ENCODE measurements around the gene PLCL2.
A peak's percentile ranks its signal among the peaks of the same experiment; 100 is the strongest.

Gene PLCL2

GRCh38 chr3:16868513-16868912 is 16.2 kb upstream of the PLCL2 start:
- DNase-seq: no peak

DNA sequence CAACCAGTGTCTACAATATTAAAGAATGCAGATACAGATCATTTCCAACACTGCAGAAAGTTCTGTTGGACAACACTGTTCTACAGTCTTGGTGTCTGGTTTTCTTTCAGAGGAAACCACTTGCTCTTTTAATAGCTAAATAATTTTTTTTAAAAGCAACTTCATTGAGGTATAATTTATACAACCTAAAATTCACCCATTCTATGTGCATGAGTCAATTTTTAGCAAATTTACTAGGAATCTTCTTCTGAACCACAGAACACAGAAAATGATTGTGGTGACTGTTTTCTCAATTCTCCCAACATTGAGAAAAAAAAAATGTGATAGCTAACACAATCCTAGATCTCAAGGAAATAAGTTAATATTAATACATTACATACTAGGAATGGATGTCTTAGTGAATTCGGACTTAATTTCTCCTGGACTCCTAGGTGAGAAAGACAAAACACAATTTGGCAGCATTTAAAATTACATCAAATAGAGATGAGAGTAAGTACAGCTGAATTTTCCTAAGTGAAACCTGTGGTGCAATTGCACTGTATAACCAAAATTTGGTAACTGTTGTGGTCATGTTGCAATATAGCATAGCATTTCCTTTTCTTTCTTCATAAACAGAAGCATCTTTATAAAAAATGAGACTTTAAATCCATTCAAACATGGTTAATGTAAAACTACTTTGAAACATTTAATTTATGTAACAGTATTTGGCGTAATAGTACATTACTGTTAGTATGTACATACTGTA is 15.3 kb upstream of the PLCL2 start:
- DNase-seq: no peak

DNA sequence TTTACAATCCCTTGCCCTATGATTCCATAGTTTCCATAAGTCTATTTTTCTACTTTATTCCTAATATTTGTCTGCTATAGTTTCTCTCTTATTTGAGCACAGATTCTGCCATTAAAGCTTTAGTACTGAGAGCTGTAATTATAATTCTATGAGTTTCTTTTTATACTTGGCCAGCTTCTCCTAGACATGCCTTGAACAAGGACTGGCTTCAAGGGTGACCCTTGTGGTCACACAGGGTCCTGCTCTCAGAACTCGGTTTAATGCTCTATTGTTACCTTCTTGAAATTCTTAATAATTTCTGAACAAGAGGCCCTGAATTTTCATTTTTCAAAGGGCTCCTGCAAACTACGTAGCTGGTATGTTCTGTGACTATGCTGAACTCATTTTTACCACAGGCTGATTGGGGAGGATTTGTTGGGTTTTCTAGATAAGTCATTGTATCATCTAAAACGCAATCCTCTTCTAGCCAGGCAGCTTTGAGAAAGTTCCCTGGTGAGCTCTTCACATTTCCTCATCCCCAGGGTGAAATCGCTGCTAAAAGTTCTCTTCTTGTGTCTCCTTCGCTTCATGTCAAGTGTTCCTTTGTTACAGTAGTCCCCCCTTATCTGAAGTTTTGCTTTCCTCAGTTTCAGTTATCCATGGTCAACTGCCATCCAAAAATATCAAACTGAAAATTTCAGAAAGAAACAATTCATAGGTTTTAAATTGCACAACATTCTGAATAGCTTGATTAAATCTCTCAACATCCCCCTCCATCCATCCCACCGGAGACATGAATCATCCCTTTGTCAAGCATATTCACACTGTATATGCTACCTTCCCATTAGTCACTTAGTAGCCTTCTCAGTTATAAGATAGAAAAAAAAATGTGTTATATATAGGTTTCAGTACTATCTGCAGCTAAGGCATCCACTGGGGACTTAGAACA is 12.6 kb upstream of the PLCL2 start:
- no peak for DNase-seq

GRCh38 chr3:16873872-16874271 is 10.9 kb upstream of the PLCL2 start:
- no peak for DNase-seq

- no peak for DNase-seq
Observed at GRCh38 chr3:16875876-16876550, 8.7 kb upstream of the PLCL2 start.

DNA sequence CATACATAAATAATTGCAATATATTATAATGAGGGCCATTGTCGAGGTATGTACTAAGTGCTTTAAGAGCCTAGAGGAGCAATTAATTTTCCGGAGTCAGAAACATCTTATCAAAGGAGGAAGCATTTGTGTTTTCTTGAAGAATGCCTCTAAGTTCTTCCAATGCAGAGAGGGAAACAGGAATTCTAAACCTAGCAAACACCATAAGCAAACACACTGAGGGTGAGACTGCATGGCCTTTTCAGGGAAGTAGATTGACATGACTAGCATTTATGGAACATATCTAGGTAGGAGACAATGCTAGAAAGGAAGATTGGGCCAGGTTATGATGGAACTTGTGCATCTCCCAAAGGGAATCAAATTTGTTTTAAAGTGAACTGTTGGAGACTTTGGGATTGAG is 7.2 kb upstream of the PLCL2 start:
- DNase-seq: no peak

GRCh38 chr3:16877911-16878310 is 6.8 kb upstream of the PLCL2 start:
- DNase-seq: no peak

DNA sequence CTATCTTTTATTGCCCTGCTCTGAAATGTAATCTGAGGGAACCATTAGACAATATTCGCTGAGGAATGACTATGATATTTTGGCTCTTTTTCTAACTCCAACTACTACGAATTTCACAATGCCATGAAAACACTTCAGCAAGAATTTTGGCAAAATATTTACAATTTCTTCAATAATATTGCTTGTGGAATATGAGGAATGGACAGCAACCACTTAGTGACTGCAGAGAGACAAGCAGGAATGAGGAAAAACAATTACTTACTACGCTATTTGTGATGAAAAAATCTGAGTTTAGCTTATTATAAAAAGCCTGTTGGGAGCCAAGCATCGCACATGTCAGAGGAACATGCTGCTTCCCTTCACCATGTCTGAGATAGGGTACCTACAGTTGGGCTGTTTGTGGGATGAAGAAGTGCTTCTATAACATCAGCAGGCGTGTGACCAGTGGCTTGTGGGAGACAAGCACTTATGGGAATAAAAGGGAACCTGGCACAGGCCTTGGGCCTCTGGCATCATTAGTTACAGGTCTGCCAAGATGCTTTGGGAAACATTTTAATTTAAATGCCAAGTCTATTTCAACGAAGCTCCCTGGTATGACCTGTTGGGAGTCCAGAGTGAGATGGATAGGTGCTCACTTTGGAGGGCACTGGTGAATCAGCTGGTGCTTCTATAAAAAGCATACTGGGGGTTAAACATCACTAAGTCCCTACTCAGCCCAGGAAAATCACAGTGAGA is 2.7 kb upstream of the PLCL2 start:
- no peak for DNase-seq

- DNase-seq: no peak
Observed at GRCh38 chr3:16883057-16883722, 1.6 kb upstream of the PLCL2 start.

DNA sequence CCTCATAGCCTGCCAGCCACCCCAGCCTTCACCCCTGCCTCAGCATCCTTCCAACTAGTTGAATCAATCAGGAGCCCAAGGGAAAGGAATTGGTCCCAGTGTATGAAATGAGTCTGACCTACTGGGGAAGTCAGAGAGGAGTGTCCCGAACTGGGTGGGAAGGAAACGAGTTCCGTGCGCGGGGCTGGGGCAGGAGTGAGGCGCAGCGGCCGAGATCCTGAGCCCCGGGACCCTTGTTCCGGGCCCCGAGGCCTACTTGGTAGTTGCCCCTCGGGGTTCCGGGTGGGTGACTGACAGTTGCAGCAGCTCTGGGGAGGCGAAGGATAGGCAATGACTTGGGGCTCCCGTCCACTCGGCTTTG is 1.1 kb upstream of the PLCL2 start:
- DNase-seq: no peak

DNA sequence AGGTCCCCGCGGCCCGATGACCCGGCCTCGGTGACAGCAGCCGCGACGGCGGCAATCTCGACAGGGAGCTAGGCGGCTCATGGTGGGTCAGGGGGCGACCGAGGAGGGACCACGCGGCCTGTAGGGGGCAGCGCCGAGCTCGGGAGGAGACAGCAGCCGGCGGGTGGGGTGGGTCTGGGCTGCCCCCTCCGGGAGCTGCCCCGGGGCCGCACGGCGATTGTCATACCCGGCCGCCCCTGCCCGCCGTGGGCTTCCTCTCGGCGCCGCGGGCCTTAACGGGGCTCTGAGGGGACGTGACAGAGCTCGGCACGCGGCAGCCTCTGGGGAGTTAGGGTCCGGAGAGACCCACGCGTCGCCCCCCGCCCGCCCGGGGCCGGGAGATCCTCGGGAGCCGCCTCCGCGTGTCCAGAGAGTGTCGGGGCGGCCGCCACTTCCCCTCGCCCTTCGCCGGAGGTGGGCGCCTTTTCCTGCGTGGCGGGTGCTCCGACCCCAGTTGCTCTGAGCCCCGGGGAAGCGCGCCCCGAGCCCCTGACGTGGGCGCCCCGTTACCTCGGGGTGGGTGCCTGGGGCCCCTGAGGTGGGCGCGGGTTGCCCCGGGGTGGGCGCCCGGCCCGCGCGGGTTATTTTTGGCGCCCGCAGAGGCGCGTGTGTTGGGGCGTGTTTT is 539 bp upstream of the PLCL2 start:
- DNase-seq: no peak

DNA sequence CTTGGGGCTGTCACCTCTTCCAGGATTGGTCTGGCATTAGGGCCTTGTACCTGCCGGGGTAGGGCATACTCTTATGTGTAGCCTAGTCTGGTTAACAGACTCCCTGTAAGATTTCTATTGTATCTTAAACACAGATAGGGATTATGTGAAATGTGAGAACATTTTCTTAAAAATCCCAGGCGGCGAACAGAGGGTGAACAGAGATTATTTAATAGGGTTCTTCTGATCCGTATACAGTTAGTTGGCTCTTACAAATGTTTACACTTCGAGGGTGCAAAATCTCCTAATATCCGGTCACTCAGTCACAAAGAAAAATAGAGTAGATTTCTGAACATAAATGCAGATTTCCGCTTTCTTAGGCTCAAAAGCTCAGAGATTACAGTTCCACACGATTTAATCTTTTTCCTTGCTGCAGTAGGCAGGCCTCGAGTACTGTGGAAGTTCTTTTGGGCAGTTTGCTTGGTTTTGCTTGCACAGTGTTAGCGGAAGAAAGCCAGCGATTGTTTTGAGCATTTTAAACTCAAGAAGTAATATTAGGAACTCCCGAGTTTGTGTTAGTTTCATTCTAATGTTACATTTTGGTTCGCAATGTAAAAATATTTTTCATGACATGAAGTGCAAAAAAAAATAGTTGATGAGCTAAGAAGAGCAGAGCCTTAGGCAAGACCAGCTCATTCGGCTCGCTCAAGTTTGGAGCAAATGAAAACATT is 993 bp downstream of the PLCL2 start:
- peak; percentile 61 for DNase-seq

GRCh38 chr3:16886303-16886683 is 1.5 kb downstream of the PLCL2 start:
- DNase-seq: no peak

- DNase-seq: no peak
Observed at GRCh38 chr3:16887130-16887529, 2.4 kb downstream of the PLCL2 start.

- no peak for DNase-seq
Observed at GRCh38 chr3:16888356-16888755, 3.6 kb downstream of the PLCL2 start.

DNA sequence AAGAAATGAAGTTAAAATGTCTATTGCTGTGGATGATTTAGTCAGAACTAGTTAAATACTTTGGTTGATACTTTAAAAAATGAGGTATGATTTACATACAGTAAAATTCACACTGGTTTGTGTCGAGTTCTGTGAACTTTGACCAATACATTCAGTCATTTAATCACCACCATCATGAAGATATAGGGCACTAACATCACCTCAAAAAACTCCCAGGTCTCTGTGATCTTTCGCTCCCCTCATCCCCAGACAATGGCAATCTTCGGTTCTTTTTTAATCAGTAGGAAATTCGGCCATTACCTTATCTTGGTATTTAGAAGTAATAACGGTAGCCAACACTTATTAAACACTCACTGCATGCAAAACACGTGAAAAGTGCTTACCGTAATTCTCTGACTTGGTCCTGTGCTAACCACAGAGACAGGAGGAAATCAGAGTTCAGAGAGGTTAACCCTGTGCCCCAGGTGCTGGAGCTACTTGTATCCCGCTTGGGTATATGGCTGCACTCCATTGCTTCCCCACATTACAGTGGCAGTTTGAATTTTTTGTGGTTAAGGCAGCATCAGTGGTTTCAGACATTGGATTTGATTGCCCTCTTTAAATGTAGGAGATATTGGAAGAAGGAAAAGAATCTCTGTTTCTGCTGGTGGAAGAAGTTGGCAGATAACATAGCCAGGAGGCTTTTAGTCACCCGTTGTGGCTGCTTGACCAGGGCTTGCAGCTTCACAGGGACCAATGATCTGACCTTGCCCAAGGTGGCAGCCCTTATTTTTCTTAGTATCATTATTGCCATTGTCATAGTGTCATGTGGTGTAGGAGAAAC is 4.2 kb downstream of the PLCL2 start:
- no peak for DNase-seq

GRCh38 chr3:16890597-16891333 is 6.0 kb downstream of the PLCL2 start:
- no peak for DNase-seq

DNA sequence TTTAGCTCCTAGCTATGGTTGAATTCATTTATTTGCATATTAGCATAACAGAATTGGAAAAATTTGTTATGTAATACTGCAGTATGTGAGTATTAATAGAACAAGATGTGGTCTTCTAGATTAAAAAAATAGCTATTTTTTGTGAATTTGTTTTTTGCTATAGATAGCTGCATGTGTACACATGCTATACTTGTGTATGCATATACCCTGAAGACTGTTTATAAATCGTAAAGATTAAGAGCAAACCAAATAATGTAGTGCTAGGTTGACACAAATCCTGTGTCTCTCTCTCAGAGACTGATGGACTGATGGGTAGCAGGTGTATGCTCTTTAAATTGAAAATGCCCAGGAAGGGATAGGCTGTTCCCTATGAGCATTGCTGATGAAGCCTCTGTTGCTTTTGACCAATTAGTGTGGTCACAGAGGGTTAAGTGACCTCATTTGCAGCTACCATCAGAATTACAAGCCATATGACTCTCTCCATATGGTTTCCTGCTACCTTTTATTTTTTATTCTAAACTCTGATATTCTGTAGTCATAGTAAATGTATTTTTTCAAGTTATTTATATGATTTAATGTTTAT is 9.0 kb downstream of the PLCL2 start:
- no peak for DNase-seq

GRCh38 chr3:16896094-16896627 is 11.4 kb downstream of the PLCL2 start:
- DNase-seq: no peak
